Thymus (tissue), 11 donors: Measurements from ENCODE around the gene GPR82. TPM values are rescaled to one million over a fixed set of nuclear protein-coding genes. Genes with fewer than 3 reads are reported as not detected.

ENCODE experiments used
- DNase-seq, 9 donors: peaks; one replicate each; pipeline ENCODE4 v3.0.0-alpha.2; 2013; ENCODE audit warnings: low spot score in 9 of 9, low read depth in 6 of 9, missing footprints in 1 of 9
- H3K27ac ChIP-seq, 2 donors: one replicate each; pipeline ENCODE4 v1.5.1; 2013; ENCODE audit warnings: control low read depth in 1 of 2, low read depth in 1 of 2, low read length in 1 of 2, mild to moderate bottlenecking in 1 of 2, moderate library complexity in 1 of 2
- H3K27me3 ChIP-seq, 2 donors: one replicate each; pipeline ENCODE4 v1.5.1; 2013; ENCODE audit warnings: low read length in 1 of 2; ENCODE audit not compliant: control insufficient read depth in 2 of 2, insufficient read depth in 1 of 2
- H3K36me3 ChIP-seq, 2 donors: one replicate each; pipeline ENCODE4 v1.5.1; 2013; ENCODE audit warnings: low read length in 1 of 2, mild to moderate bottlenecking in 1 of 2, moderate library complexity in 1 of 2; ENCODE audit not compliant: control insufficient read depth in 2 of 2, insufficient read depth in 2 of 2
- H3K4me1 ChIP-seq, 2 donors: one replicate each; pipeline ENCODE4 v1.5.1; 2013; ENCODE audit warnings: low read length in 2 of 2; ENCODE audit not compliant: control insufficient read depth in 2 of 2, insufficient read depth in 2 of 2
- H3K4me3 ChIP-seq, 2 donors: one replicate each; pipeline ENCODE4 v1.5.1; 2013; ENCODE audit warnings: low read length in 2 of 2, control low read depth in 1 of 2, mild to moderate bottlenecking in 1 of 2
- H3K9me3 ChIP-seq, 2 donors: one replicate each; pipeline ENCODE4 v1.5.1; 2013; ENCODE audit warnings: low read length in 1 of 2, mild to moderate bottlenecking in 1 of 2; ENCODE audit not compliant: control insufficient read depth in 2 of 2, insufficient read depth in 1 of 2
- WGBS: extraction: QIAGEN DNeasy Blood & Tissue Kit; methylation state at CpG from one replicate; pipeline ENCODE4 v1.1.7; 2013; 5-methylcytosine and 5-hydroxymethylcytosine counted together
- polyA plus RNA-seq: library from polyadenylated mRNA; stranded (reverse); fragments of 200-250 nt; gene quantifications from one replicate; pipeline ENCODE4 v1.2.3, GENCODE V29; 2013
- total RNA-seq: library from RNA; stranded (reverse); fragments of 120-200 nt; gene quantifications from one replicate; pipeline ENCODE4 v1.2.4, GENCODE V29; 2013
- donor health status: healthy.

The GPR82 gene
- total and polyA plus RNA-seq, 2 donors, result 0.50 to 0.61 TPM

DNA sequence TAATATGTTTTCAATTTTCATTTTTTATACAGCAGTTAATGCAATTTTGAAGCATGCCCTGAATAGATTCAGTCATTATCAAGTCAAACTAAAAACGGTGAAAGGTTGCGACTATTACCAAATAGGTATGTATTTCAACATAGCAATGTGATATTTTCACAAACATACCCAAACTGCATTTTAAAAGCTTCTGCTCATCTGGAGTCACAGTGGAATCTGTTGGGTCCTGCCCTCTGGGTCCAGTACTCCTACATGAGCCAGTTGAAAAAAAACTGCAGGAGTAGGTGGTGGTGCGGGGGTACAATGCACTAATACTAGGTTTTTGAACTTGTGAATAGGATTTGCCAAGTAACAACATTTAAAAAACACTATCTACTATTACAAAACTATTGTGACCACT is 34.3 kb upstream of the GPR82 start:
- Histone ChIP-seq H3K4me3 (no peak overlapping the region), H3K36me3 (no peaks in the 10 kb centered on the region), H3K27me3 (no peaks in the 10 kb centered on the region), H3K4me1 (no peaks in the 10 kb centered on the region), H3K27ac (no peak overlapping the region), H3K9me3 (no peaks in the 10 kb centered on the region)
- DNase-seq, result no peak
- WGBS, result 90% methylated on average over 3 of the region's 3 CpGs

DNA sequence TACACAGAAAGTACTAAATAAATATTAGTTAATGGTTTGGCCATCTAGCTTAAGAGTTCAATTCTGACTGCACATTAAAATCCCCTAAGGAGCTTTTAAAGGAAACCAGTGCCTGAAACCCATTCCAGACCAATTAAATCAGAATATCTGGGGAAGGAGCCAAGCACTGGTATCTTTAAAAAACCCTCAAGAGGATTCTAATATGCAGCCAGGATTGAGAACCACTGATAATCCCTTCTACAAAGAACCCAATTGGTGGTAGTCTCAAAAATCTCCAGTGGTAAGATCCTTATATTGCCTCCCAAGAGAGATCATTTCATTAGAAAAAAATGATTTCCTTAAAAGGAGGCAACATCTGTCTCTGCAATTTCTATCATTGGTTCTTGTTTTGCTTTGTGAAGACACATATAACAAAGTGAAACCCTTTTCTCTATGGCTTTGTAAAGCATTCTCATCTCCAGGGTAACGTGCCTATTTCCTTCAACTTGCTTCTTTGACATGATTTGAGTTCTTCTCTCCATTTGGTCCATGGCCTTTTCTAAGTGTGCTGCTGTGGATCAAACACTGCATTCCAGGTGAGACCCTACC is 31.7 kb upstream of the GPR82 start:
- WGBS, result 62% methylated on average over 1 of the region's 1 CpG
- DNase-seq, result peak in 1 of 9 donors; percentile 24
- no peaks in the 10 kb centered on the region for H3K9me3 ChIP-seq
- no peaks in the 10 kb centered on the region for H3K36me3 ChIP-seq
- no peak overlapping the region for H3K4me3 ChIP-seq
- H3K27me3 ChIP-seq, result no peaks in the 10 kb centered on the region
- H3K27ac ChIP-seq, result no peak overlapping the region
- no peaks in the 10 kb centered on the region for H3K4me1 ChIP-seq

DNA sequence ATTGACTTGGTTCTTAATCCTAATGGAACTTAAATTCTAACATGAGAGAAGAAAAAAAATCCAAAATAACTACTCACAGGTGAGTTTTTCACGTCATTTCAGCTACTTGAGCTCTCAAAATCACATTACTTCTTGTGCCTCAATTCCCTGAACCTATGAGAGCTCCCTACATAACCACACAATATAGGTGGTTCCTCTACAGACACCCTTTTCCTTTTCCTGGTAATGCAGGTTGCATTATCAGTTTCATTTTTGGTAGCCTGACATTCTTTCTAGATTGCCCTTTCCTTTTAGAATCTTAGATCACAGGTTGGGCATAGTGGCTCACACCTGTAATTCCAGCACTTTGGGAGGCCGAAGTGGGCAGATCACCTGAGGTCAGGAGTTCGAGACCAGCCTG is 31.0 kb upstream of the GPR82 start:
- Histone ChIP-seq H3K9me3 (no peaks in the 10 kb centered on the region), H3K4me3 (no peak overlapping the region), H3K27me3 (no peaks in the 10 kb centered on the region), H3K36me3 (no peaks in the 10 kb centered on the region), H3K4me1 (no peaks in the 10 kb centered on the region), H3K27ac (no peak overlapping the region)
- DNase-seq, result no peak
- 83% methylated on average over 3 of the region's 3 CpGs for WGBS

DNA sequence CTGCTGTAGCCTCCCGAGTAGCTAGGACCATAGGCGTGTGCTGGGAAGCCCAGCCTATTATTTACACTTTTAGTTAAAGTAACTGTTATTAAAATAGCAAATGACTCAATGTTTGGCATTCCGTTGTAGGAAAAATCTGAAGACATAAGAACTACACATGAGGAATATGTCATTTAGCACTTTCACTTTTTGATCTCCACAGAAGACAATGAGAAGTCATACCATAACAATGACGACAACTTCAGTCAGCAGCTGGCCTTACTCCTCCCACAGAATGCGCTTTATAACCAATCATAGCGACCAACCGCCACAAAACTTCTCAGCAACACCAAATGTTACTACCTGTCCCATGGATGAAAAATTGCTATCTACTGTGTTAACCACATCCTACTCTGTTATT is 28.6 kb upstream of the GPR82 start:
- no peak for DNase-seq
- Histone ChIP-seq H3K4me1 (no peaks in the 10 kb centered on the region), H3K27ac (no peak overlapping the region), H3K36me3 (no peaks in the 10 kb centered on the region), H3K4me3 (no peak overlapping the region), H3K9me3 (no peaks in the 10 kb centered on the region), H3K27me3 (no peaks in the 10 kb centered on the region)
- WGBS, result 96% methylated on average over 7 of the region's 7 CpGs

DNA sequence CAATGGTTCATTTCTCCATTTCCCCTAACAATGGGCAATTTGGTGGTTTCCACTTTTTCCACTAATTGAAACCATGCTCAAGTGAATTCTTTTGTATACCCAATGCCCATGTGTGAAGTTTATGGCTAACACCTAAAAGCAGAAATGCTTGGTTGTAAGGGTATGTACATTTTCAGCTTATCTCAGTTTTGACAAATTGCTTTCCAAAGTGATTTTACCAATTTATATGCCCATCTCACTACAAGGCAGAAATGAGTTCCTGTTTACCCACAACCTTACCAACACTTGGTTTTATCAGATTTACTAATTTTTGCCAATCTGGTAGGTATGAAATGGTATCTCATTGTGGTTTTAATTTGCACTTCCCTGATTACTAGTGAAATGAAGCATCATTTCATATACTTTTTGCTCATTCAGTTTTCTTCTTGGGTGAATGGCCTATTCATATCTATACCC is 20.4 kb upstream of the GPR82 start:
- no peaks in the 10 kb centered on the region for H3K27me3 ChIP-seq
- no peak overlapping the region for H3K27ac ChIP-seq
- no peak overlapping the region for H3K4me3 ChIP-seq
- DNase-seq, result no peak
- no peaks in the 10 kb centered on the region for H3K9me3 ChIP-seq
- H3K36me3 ChIP-seq, result no peaks in the 10 kb centered on the region
- H3K4me1 ChIP-seq, result peaks cover 0 to 12% of the 10 kb centered on the region in 2 donors

DNA sequence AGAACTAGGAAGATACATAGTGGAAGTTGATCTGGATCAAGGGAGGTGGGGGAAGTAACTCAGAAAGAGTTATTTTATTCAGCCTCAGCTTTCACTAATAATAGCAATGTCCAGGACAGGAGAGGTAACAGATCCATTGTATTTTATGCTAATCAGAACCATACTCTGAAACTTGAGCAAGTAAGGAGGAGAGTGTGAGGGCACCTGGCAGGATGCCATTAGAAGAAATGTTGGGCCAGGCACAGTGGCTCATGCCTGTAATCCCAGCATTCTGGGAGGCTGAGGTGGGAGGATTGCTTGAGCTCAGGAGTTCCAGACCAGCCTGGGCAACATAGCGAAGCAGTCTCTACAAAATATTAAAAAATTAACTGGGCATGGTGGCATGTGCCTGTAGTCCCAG is 18.9 kb upstream of the GPR82 start:
- 100% methylated on average over 1 of the region's 1 CpG for WGBS
- no peak overlapping the region for H3K4me3 ChIP-seq
- no peak for DNase-seq
- H3K4me1 ChIP-seq, result peaks cover 0 to 12% of the 10 kb centered on the region in 2 donors
- H3K27me3 ChIP-seq, result no peaks in the 10 kb centered on the region
- H3K27ac ChIP-seq, result peak overlapping the region in 1 of 2 donors; percentile 13
- no peaks in the 10 kb centered on the region for H3K9me3 ChIP-seq
- H3K36me3 ChIP-seq, result no peaks in the 10 kb centered on the region

DNA sequence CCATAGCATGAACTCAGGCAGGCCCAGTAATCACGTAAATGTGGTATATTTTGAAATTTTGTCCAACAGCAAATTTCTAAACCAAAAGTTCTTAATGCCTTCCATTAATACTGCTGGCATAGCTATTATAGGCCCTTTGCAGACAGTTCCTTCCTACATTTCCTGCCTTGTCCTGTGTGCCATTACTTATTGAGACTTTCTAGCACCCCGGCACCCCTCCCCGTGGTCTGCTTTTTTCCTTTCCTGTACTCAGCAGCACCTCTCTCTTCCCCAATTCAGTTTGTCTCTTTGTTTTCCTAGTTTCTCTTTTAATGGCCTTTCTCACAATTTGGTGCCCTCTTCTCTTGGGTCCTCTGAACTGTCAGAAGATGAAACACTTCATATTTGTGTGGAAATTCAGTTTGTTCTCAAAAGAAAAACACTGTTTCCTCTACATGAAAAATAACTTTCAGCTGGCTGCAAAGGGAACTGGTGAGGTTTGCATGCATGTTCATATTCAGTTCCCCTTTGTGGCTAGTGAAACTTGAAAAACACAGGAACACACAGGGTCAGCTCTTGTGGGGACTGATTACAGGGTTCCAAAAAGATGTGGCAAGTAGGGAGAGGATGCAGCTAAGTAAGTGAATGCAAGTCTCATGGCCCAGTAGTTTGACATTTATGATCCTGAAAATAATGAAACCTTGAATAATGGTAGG is 18.2 kb upstream of the GPR82 start:
- Histone ChIP-seq H3K36me3 (no peaks in the 10 kb centered on the region), H3K4me1 (peaks cover 0 to 12% of the 10 kb centered on the region in 2 donors), H3K4me3 (no peak overlapping the region), H3K9me3 (no peaks in the 10 kb centered on the region), H3K27ac (peak overlapping the region; percentile 65 to 73), H3K27me3 (no peaks in the 10 kb centered on the region)
- WGBS, result 26% methylated on average over 3 of the region's 3 CpGs
- DNase-seq, result peak in 1 of 9 donors; percentile 48

DNA sequence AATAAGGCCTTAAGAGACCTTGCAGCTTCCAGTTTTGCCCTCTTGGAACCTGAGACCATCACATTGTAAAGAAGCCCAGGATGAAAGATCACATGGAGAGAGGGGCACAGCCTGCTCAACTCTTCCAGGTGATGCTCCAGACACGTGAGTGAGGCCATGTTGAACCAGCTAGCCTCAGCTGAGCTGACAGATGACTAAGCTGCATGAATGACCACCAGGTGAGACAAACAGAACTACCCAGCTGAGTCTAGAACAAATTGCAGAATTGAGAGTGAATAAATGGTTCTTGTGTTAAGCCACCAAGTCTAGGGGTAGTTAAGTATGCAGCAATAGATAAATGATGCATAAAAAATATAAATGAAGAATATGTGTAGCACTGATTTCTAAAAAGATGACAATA is 16.8 kb upstream of the GPR82 start:
- Histone ChIP-seq H3K36me3 (no peaks in the 10 kb centered on the region), H3K4me1 (peaks cover 0 to 12% of the 10 kb centered on the region in 2 donors), H3K9me3 (no peaks in the 10 kb centered on the region), H3K27me3 (no peaks in the 10 kb centered on the region), H3K27ac (no peak overlapping the region), H3K4me3 (no peak overlapping the region)
- WGBS, result 95% methylated on average over 1 of the region's 1 CpG
- no peak for DNase-seq

DNA sequence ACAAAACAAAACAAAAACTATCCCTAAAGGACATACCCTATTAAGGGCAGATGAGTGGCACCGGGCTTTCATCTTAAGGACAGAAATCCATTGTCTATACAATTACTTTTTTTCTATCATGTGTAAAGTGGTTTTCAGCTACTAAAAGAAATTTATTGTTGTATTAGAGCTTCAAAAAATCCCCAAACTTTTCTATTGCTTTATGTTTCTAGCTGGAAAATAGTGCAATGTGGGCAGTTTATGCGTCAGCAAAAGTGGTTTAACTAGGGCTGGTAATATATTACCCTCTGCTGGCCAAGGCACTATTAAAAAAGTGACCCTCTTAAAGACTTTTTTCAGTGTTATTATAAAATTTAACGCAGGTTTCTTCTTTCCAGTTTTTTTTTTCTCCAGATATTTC is 15.5 kb upstream of the GPR82 start:
- Histone ChIP-seq H3K9me3 (no peaks in the 10 kb centered on the region), H3K4me1 (peaks cover 0 to 12% of the 10 kb centered on the region in 2 donors), H3K27ac (no peak overlapping the region), H3K27me3 (no peaks in the 10 kb centered on the region), H3K36me3 (no peaks in the 10 kb centered on the region), H3K4me3 (no peak overlapping the region)
- DNase-seq, result no peak
- WGBS, result 64% methylated on average over 3 of the region's 3 CpGs
